GM12878 (cell line): Measurements from ENCODE around the gene CAND1. TPM values are rescaled to one million over a fixed set of nuclear protein-coding genes. Genes with fewer than 3 reads are reported as not detected.

Source experiments
- ATAC-seq: fragments of 200-7000 bp; cut with Tn5 transposase; 3 replicates; pipeline ENCODE4 v1.9.1; 2020; ENCODE audit warnings: mild to moderate bottlenecking, moderate library complexity
- BruUV-seq: library from RNA; stranded (reverse); fragments of 400-500 nt; replicated peaks from 2 replicates; lab custom pipeline; 2021; lab: Mats Ljungman, UMichigan
- CTCF ChIA-PET: fragments of 300-600 bp; sonication (Branson Sonifier 250); formaldehyde crosslinking; extraction: SDS; loops from one replicate; lab custom pipeline; 2021; ENCODE audit warnings: inconsistent platforms; lab: Yijun Ruan, JAX
- POLR2A ChIA-PET: fragments of 350-600 bp; formaldehyde crosslinking; extraction: SDS; loops from one replicate; lab custom pipeline; 2021; ENCODE audit warnings: inconsistent platforms; lab: Charles Lee
- RAD21 ChIA-PET: fragments of 300-600 bp; sonication (Branson Sonifier 250); formaldehyde crosslinking; loops from one replicate; lab custom pipeline; 2023; ENCODE audit warnings: antibody characterized with exemption; ENCODE audit not compliant: unreplicated experiment; lab: Charles Lee
- SMC1A ChIA-PET: fragments of 300-600 bp; sonication (Branson Sonifier 250); formaldehyde crosslinking; loops from one replicate; lab custom pipeline; 2023; ENCODE audit not compliant: unreplicated experiment, uncharacterized antibody; lab: Charles Lee
- DNase-seq: peaks from one replicate; pipeline ENCODE4 v3.0.0-alpha.2; 2011; ENCODE audit warnings: low read depth, low spot score
- FAIRE-seq: peaks from 3 replicates; lab custom pipeline; 2011; peaks lifted over from hg19 to GRCh38; lab: Jason Lieb, UNC
- H2AFZ ChIP-seq: 2 replicates; pipeline ENCODE4 v1.6.0; 2011; ENCODE audit warnings: low read depth, low read length, control low read depth; ENCODE audit not compliant: control insufficient read depth
- H3K27ac ChIP-seq: 2 replicates; pipeline ENCODE4 v1.5.1; 2011; ENCODE audit warnings: control low read depth; ENCODE audit not compliant: control insufficient read depth, insufficient read depth
- H3K27me3 ChIP-seq, 2 experiments: replicated peaks in 1 of 2; 2 replicates each; pipeline versions ENCODE4 v1.6.0 to v1.6.1; 2011; ENCODE audit warnings: low read length in 1 of 2; ENCODE audit not compliant: control insufficient read depth in 2 of 2, insufficient read depth in 2 of 2
- H3K36me3 ChIP-seq, 2 experiments: 2 replicates each; pipeline ENCODE4 v1.5.1; 2011; ENCODE audit warnings: low read length in 1 of 2; ENCODE audit not compliant: control insufficient read depth in 2 of 2, insufficient read depth in 2 of 2
- H3K4me1 ChIP-seq: 2 replicates; pipeline ENCODE4 v1.6.1; 2011; ENCODE audit warnings: mild to moderate bottlenecking, low read length, moderate library complexity, mixed read lengths; ENCODE audit not compliant: control insufficient read depth, insufficient read depth
- H3K4me2 ChIP-seq: 2 replicates; pipeline ENCODE4 v1.6.0; 2011; ENCODE audit warnings: control low read depth; ENCODE audit not compliant: control insufficient read depth, insufficient read depth
- H3K4me3 ChIP-seq: fragments of 200-600 bp; sonication (generic); 2 replicates; pipeline ENCODE4 v1.5.1; 2016
- H3K79me2 ChIP-seq: 2 replicates; pipeline ENCODE4 v1.6.0; 2011; ENCODE audit warnings: low read length; ENCODE audit not compliant: control insufficient read depth, insufficient read depth
- H3K9ac ChIP-seq: 2 replicates; pipeline ENCODE4 v1.8.0; 2011; ENCODE audit warnings: low read length, control low read depth, mixed read lengths; ENCODE audit not compliant: control insufficient read depth, insufficient read depth
- H3K9me3 ChIP-seq: replicated peaks from 3 replicates; pipeline ENCODE4 v1.5.1; 2011; ENCODE audit warnings: mild to moderate bottlenecking, low read length; ENCODE audit not compliant: control insufficient read depth, insufficient read depth
- H4K20me1 ChIP-seq: 2 replicates; pipeline ENCODE4 v1.6.0; 2011; ENCODE audit not compliant: control insufficient read depth, insufficient read depth
- CREM ChIP-seq: IDR thresholded peaks from 2 replicates; pipeline ENCODE4 v1.6.1; 2014; ENCODE audit warnings: antibody characterized with exemption, low read depth
- NFYB ChIP-seq: IDR thresholded peaks from 2 replicates; pipeline ENCODE4 v1.6.1; 2011; ENCODE audit warnings: low read depth, mild to moderate bottlenecking, low read length, improper control_type of control experiment, moderate library complexity; ENCODE audit not compliant: insufficient read depth
- NR2C1 ChIP-seq: fragments of 450-650 bp; IDR thresholded peaks from 2 replicates; pipeline ENCODE4 v1.6.1; 2017; ENCODE audit warnings: antibody characterized with exemption, mild to moderate bottlenecking, moderate library complexity
- SP1 ChIP-seq: IDR thresholded peaks from one replicate; pipeline ENCODE4 v1.6.1; 2011; ENCODE audit warnings: low read depth, low read length
- WGBS: methylation state at CpG from one replicate; pipeline ENCODE4 v1.1.6; 2016; ENCODE audit warnings: low lambda C conversion rate; ENCODE audit not compliant: insufficient replicate concordance, insufficient coverage; ENCODE audit errors: missing lambda C conversion rate; 5-methylcytosine and 5-hydroxymethylcytosine counted together
- in situ Hi-C: fragments of 300-500 bp; cut with MboI; formaldehyde crosslinking; loops from 9 replicates; pipeline ENCODE4 v1.14.3; 2018; ENCODE audit warnings: mixed read lengths
- intact Hi-C: fragments of 100-400 bp; cut with micrococcal nuclease; formaldehyde crosslinking; loops from one replicate; pipeline ENCODE4 v1.14.2; 2022; ENCODE audit not compliant: unreplicated experiment
- polyA plus RNA-seq, 11 experiments: library from polyadenylated mRNA; depleted of rRNA in 4 of 11; unstranded in 6 of 11; stranded (reverse) in 5 of 11; fragments of >200 nt; fragmentation: Nextera tagmentation in 4 of 11; fragmentation: Illumina TruSeq in 1 of 11; extraction: Ambion mirVana in 4 of 11; extraction: Trizol in 1 of 11; gene quantifications; 1 replicate in 1 of 11; 2 replicates in 10 of 11; pipeline versions ENCODE4 v1.2.1 to v1.2.3, GENCODE V29; 2011 to 2016; ENCODE audit warnings: inconsistent platforms in 2 of 11, missing spikeins in 2 of 11, low read depth in 1 of 11
- total RNA-seq, 4 experiments: library from RNA; depleted of rRNA in 3 of 4; stranded (reverse); fragments of >200 nt in 3 of 4; fragmentation: Illumina TruSeq in 1 of 4; extraction: Trizol in 1 of 4; gene quantifications; 2 replicates each; pipeline versions ENCODE4 v1.2.1 to v1.2.3, GENCODE V29; 2013 to 2021

Gene CAND1
- total and polyA plus RNA-seq, 10 of the 15 experiments (the other 5 are each of a cell fraction or from before 2014, with no cell fraction given) = 34.5 to 213 (median 96.0) TPM

GRCh38 chr12:67362526-67362925 is 93.4 kb downstream of the CAND1 start:
- BruUV-seq = no TSS peak
- DNase-seq = no peak
- Histone ChIP-seq H3K36me3 (no peaks in the 10 kb centered on the region), H3K27ac (no peak overlapping the region), H3K9me3 (no peaks in the 10 kb centered on the region; the same call in 1 of the 3 replicates), H3K4me3 (no peak overlapping the region), H3K9ac (no peak overlapping the region), H3K27me3 (no peaks in the 10 kb centered on the region), H3K79me2 (no peaks in the 10 kb centered on the region), H4K20me1 (no peaks in the 10 kb centered on the region), H2AFZ (no peak overlapping the region), H3K4me2 (no peak overlapping the region), H3K4me1 (no peaks in the 10 kb centered on the region)
- ATAC-seq = no peak; the same call in 2 of the 3 replicates
- RAD21 ChIA-PET = no interaction called here
- SMC1A ChIA-PET = no interaction called here
- FAIRE-seq = no peak
- intact Hi-C loops (no loop called here), in situ Hi-C loops (no loop called here)
- WGBS = 79% methylated on average over 6 of the region's 6 CpGs
- TF ChIP-seq NR2C1 = no peak
- peak; percentile 68 for TF ChIP-seq NFYB
- POLR2A ChIA-PET = no interaction called here
- CTCF ChIA-PET = interaction anchor here (1.3 kb wide), 1 partner anchor 580 kb away, joined by 7 read pairs; no protein-coding TSS in a partner anchor

GRCh38 chr12:67364228-67364627 is 95.1 kb downstream of the CAND1 start:
- Histone ChIP-seq H3K4me2 (no peak overlapping the region), H3K9me3 (no peaks in the 10 kb centered on the region; the same call in 1 of the 3 replicates), H2AFZ (no peak overlapping the region), H3K4me1 (no peaks in the 10 kb centered on the region), H4K20me1 (no peaks in the 10 kb centered on the region), H3K27ac (no peak overlapping the region), H3K9ac (no peak overlapping the region), H3K36me3 (no peaks in the 10 kb centered on the region), H3K27me3 (no peaks in the 10 kb centered on the region), H3K79me2 (no peaks in the 10 kb centered on the region), H3K4me3 (no peak overlapping the region)
- in situ Hi-C loops (no loop called here), intact Hi-C loops (no loop called here)
- ChIA-PET CTCF (interaction anchor here (1.7 to 2.2 kb wide), 2 partner anchors 8 to 10 kb away, joined by 5 to 9 read pairs; no protein-coding TSS in a partner anchor), RAD21 (interaction anchor here (0.6 kb wide), 1 partner anchor 8 kb away, joined by 4 read pairs; no protein-coding TSS in a partner anchor), POLR2A (no interaction called here), SMC1A (no interaction called here)
- no peak for FAIRE-seq
- BruUV-seq = no TSS peak
- DNase-seq = no peak
- no peak for ATAC-seq
- TF ChIP-seq SP1 (no peak), CREM (no peak)
